Measurements from ENCODE around the gene TSKU.

Gene TSKU

GRCh38 chr11:76837696-76838677 is 54.8 kb downstream of the TSKU start:
- H4K8ac ChIP-seq (ENCODE audit: low read depth, low read length) = no peak overlapping the region
- no peaks in the 10 kb centered on the region for H3K79me1 ChIP-seq (ENCODE audit: low read depth, low read length)
- H2AFZ ChIP-seq (ENCODE audit: low read length) = peak overlapping the region; percentile 4
- no peak overlapping the region for H3K4me2 ChIP-seq (ENCODE audit: insufficient read depth, low read length, poor library complexity, severe bottlenecking)
- no peaks in the 10 kb centered on the region for H3K27me3 ChIP-seq (ENCODE audit: control insufficient read depth in 3 of 3, insufficient read depth in 3 of 3, low read depth in 1 of 3, low read length in 3 of 3)
- H3K27ac ChIP-seq (replicated peaks; ENCODE audit: low read length) = no peak overlapping the region
- no peak overlapping the region for H3K4ac ChIP-seq (ENCODE audit: low read length)
- WGBS, 2 donors (ENCODE audit: extremely low coverage in 2 of 2, insufficient read length in 2 of 2, insufficient replicate concordance in 1 of 2) = no CpG with 5 or more reads among the region's 7 CpGs
- H2BK5ac ChIP-seq (ENCODE audit: low read length) = no peak overlapping the region
- H3K9ac ChIP-seq (ENCODE audit: low read depth, low read length, poor library complexity) = no peak overlapping the region
- no peak overlapping the region for H3K18ac ChIP-seq (ENCODE audit: low read length)
- no peak overlapping the region for H2BK120ac ChIP-seq (ENCODE audit: low read depth, low read length)
- H3K4me3 ChIP-seq (ENCODE audit: low read length in 2 of 2) = no peak overlapping the region
- no peak for DNase-seq (ENCODE audit: low spot score)
- H3K23ac ChIP-seq (ENCODE audit: low read depth, low read length, poor library complexity) = no peak overlapping the region
- no peaks in the 10 kb centered on the region for H3K36me3 ChIP-seq (replicated peaks in 1 of 2; ENCODE audit: control insufficient read depth in 2 of 2, insufficient read depth in 2 of 2, low read length in 2 of 2)
- no peak overlapping the region for H3K14ac ChIP-seq (ENCODE audit: low read length)
- no peaks in the 10 kb centered on the region for H3K9me3 ChIP-seq (replicated peaks in 1 of 2; ENCODE audit: control insufficient read depth in 2 of 2, insufficient read depth in 1 of 2, low read depth in 1 of 2, low read length in 2 of 2)
- H3K4me1 ChIP-seq (ENCODE audit: control insufficient read depth in 2 of 2, insufficient read depth in 1 of 2, low read depth in 1 of 2, low read length in 2 of 2) = peaks cover 12 to 15% of the 10 kb centered on the region in 2 donors
- no peak overlapping the region for H2BK15ac ChIP-seq (ENCODE audit: low read length)
- H2AK5ac ChIP-seq (ENCODE audit: low read depth, low read length) = no peak overlapping the region
- H4K91ac ChIP-seq (ENCODE audit: low read depth, low read length, poor library complexity) = no peak overlapping the region
- H2BK12ac ChIP-seq (ENCODE audit: low read length) = no peak overlapping the region

- peaks cover 12 to 15% of the 10 kb centered on the region in 2 donors for H3K4me1 ChIP-seq (ENCODE audit: control insufficient read depth in 2 of 2, insufficient read depth in 1 of 2, low read depth in 1 of 2, low read length in 2 of 2)
- no peak overlapping the region for H3K23ac ChIP-seq (ENCODE audit: low read depth, low read length, poor library complexity)
- H3K27ac ChIP-seq (replicated peaks; ENCODE audit: low read length) = no peak overlapping the region
- no peaks in the 10 kb centered on the region for H3K79me1 ChIP-seq (ENCODE audit: low read depth, low read length)
- H4K8ac ChIP-seq (ENCODE audit: low read depth, low read length) = no peak overlapping the region
- H3K18ac ChIP-seq (ENCODE audit: low read length) = no peak overlapping the region
- H4K91ac ChIP-seq (ENCODE audit: low read depth, low read length, poor library complexity) = no peak overlapping the region
- H2BK15ac ChIP-seq (ENCODE audit: low read length) = no peak overlapping the region
- H3K9ac ChIP-seq (ENCODE audit: low read depth, low read length, poor library complexity) = no peak overlapping the region
- DNase-seq (ENCODE audit: low spot score) = peak; percentile 33
- H3K4me2 ChIP-seq (ENCODE audit: insufficient read depth, low read length, poor library complexity, severe bottlenecking) = no peak overlapping the region
- H3K9me3 ChIP-seq (replicated peaks in 1 of 2; ENCODE audit: control insufficient read depth in 2 of 2, insufficient read depth in 1 of 2, low read depth in 1 of 2, low read length in 2 of 2) = no peaks in the 10 kb centered on the region
- no peak overlapping the region for H2BK12ac ChIP-seq (ENCODE audit: low read length)
- no peak overlapping the region for H2BK5ac ChIP-seq (ENCODE audit: low read length)
- no peak overlapping the region for H3K14ac ChIP-seq (ENCODE audit: low read length)
- no peaks in the 10 kb centered on the region for H3K27me3 ChIP-seq (ENCODE audit: control insufficient read depth in 3 of 3, insufficient read depth in 3 of 3, low read depth in 1 of 3, low read length in 3 of 3)
- no CpG with 5 or more reads among the region's 3 CpGs for WGBS, 2 donors (ENCODE audit: extremely low coverage in 2 of 2, insufficient read length in 2 of 2, insufficient replicate concordance in 1 of 2)
- H2BK120ac ChIP-seq (ENCODE audit: low read depth, low read length) = no peak overlapping the region
- H3K4me3 ChIP-seq (ENCODE audit: low read length in 2 of 2) = no peak overlapping the region
- H2AK5ac ChIP-seq (ENCODE audit: low read depth, low read length) = no peak overlapping the region
- no peak overlapping the region for H2AFZ ChIP-seq (ENCODE audit: low read length)
- no peak overlapping the region for H3K4ac ChIP-seq (ENCODE audit: low read length)
- no peaks in the 10 kb centered on the region for H3K36me3 ChIP-seq (replicated peaks in 1 of 2; ENCODE audit: control insufficient read depth in 2 of 2, insufficient read depth in 2 of 2, low read length in 2 of 2)
Observed at GRCh38 chr11:76838678-76839068, 55.5 kb downstream of the TSKU start.

- H2BK15ac ChIP-seq (ENCODE audit: low read length) = no peak overlapping the region
- H3K79me1 ChIP-seq (ENCODE audit: low read depth, low read length) = no peaks in the 10 kb centered on the region
- no peak overlapping the region for H2BK12ac ChIP-seq (ENCODE audit: low read length)
- H3K23ac ChIP-seq (ENCODE audit: low read depth, low read length, poor library complexity) = no peak overlapping the region
- no peak overlapping the region for H2BK120ac ChIP-seq (ENCODE audit: low read depth, low read length)
- H3K4me1 ChIP-seq (ENCODE audit: control insufficient read depth in 2 of 2, insufficient read depth in 1 of 2, low read depth in 1 of 2, low read length in 2 of 2) = peaks cover 12 to 15% of the 10 kb centered on the region in 2 donors
- H3K4me2 ChIP-seq (ENCODE audit: insufficient read depth, low read length, poor library complexity, severe bottlenecking) = no peak overlapping the region
- H4K91ac ChIP-seq (ENCODE audit: low read depth, low read length, poor library complexity) = no peak overlapping the region
- WGBS, 2 donors (ENCODE audit: extremely low coverage in 2 of 2, insufficient read length in 2 of 2, insufficient replicate concordance in 1 of 2) = no CpG with 5 or more reads among the region's 1 CpG
- H3K14ac ChIP-seq (ENCODE audit: low read length) = no peak overlapping the region
- DNase-seq (ENCODE audit: low spot score) = no peak
- H2AFZ ChIP-seq (ENCODE audit: low read length) = peak overlapping the region; percentile 11
- H3K9me3 ChIP-seq (replicated peaks in 1 of 2; ENCODE audit: control insufficient read depth in 2 of 2, insufficient read depth in 1 of 2, low read depth in 1 of 2, low read length in 2 of 2) = no peaks in the 10 kb centered on the region
- H3K18ac ChIP-seq (ENCODE audit: low read length) = no peak overlapping the region
- no peaks in the 10 kb centered on the region for H3K27me3 ChIP-seq (ENCODE audit: control insufficient read depth in 3 of 3, insufficient read depth in 3 of 3, low read depth in 1 of 3, low read length in 3 of 3)
- H4K8ac ChIP-seq (ENCODE audit: low read depth, low read length) = no peak overlapping the region
- H3K9ac ChIP-seq (ENCODE audit: low read depth, low read length, poor library complexity) = no peak overlapping the region
- H3K4ac ChIP-seq (ENCODE audit: low read length) = no peak overlapping the region
- no peak overlapping the region for H3K27ac ChIP-seq (replicated peaks; ENCODE audit: low read length)
- no peak overlapping the region for H2AK5ac ChIP-seq (ENCODE audit: low read depth, low read length)
- H2BK5ac ChIP-seq (ENCODE audit: low read length) = no peak overlapping the region
- H3K4me3 ChIP-seq (ENCODE audit: low read length in 2 of 2) = no peak overlapping the region
- no peaks in the 10 kb centered on the region for H3K36me3 ChIP-seq (replicated peaks in 1 of 2; ENCODE audit: control insufficient read depth in 2 of 2, insufficient read depth in 2 of 2, low read length in 2 of 2)
Observed at GRCh38 chr11:76839311-76839710, 56.2 kb downstream of the TSKU start.

GRCh38 chr11:76841923-76842452 is 58.8 kb downstream of the TSKU start:
- no peak overlapping the region for H2BK5ac ChIP-seq (ENCODE audit: low read length)
- H3K4ac ChIP-seq (ENCODE audit: low read length) = no peak overlapping the region
- H3K18ac ChIP-seq (ENCODE audit: low read length) = peak overlapping the region; percentile 60
- H3K4me2 ChIP-seq (ENCODE audit: insufficient read depth, low read length, poor library complexity, severe bottlenecking) = no peak overlapping the region
- no peak overlapping the region for H4K8ac ChIP-seq (ENCODE audit: low read depth, low read length)
- no peak overlapping the region for H2AK5ac ChIP-seq (ENCODE audit: low read depth, low read length)
- no peak overlapping the region for H2BK15ac ChIP-seq (ENCODE audit: low read length)
- H3K4me3 ChIP-seq (ENCODE audit: low read length in 2 of 2) = no peak overlapping the region
- DNase-seq (ENCODE audit: low spot score) = no peak
- no peak overlapping the region for H3K23ac ChIP-seq (ENCODE audit: low read depth, low read length, poor library complexity)
- no peak overlapping the region for H3K9ac ChIP-seq (ENCODE audit: low read depth, low read length, poor library complexity)
- H2BK120ac ChIP-seq (ENCODE audit: low read depth, low read length) = no peak overlapping the region
- H2AFZ ChIP-seq (ENCODE audit: low read length) = no peak overlapping the region
- no CpG with 5 or more reads among the region's 4 CpGs for WGBS, 2 donors (ENCODE audit: extremely low coverage in 2 of 2, insufficient read length in 2 of 2, insufficient replicate concordance in 1 of 2)
- no peaks in the 10 kb centered on the region for H3K9me3 ChIP-seq (replicated peaks in 1 of 2; ENCODE audit: control insufficient read depth in 2 of 2, insufficient read depth in 1 of 2, low read depth in 1 of 2, low read length in 2 of 2)
- H3K27ac ChIP-seq (replicated peaks; ENCODE audit: low read length) = no peak overlapping the region
- peak overlapping the region; percentile 30 for H2BK12ac ChIP-seq (ENCODE audit: low read length)
- no peak overlapping the region for H4K91ac ChIP-seq (ENCODE audit: low read depth, low read length, poor library complexity)
- no peaks in the 10 kb centered on the region for H3K79me1 ChIP-seq (ENCODE audit: low read depth, low read length)
- no peak overlapping the region for H3K14ac ChIP-seq (ENCODE audit: low read length)
- no peaks in the 10 kb centered on the region for H3K27me3 ChIP-seq (ENCODE audit: control insufficient read depth in 3 of 3, insufficient read depth in 3 of 3, low read depth in 1 of 3, low read length in 3 of 3)
- peaks cover 12% of the 10 kb centered on the region in 2 donors for H3K4me1 ChIP-seq (ENCODE audit: control insufficient read depth in 2 of 2, insufficient read depth in 1 of 2, low read depth in 1 of 2, low read length in 2 of 2)
- H3K36me3 ChIP-seq (replicated peaks in 1 of 2; ENCODE audit: control insufficient read depth in 2 of 2, insufficient read depth in 2 of 2, low read length in 2 of 2) = no peaks in the 10 kb centered on the region

Measured in neuronal stem cell (in vitro differentiated cells).